K562 (cell line): ENCODE results near the gene SYT1. TPM values are rescaled to one million over a fixed set of nuclear protein-coding genes. Genes with fewer than 3 reads are reported as not detected.

Experiments used
- ATAC-seq: fragments of 200-7000 bp; cut with Tn5 transposase; 3 replicates; pipeline ENCODE4 v1.9.1; 2020; ENCODE audit warnings: moderate library complexity
- BruUV-seq: library from RNA; stranded (reverse); fragments of 400-500 nt; replicated peaks from 2 replicates; lab custom pipeline; 2021; lab: Mats Ljungman, UMichigan
- CTCF ChIA-PET: fragments of 300-600 bp; formaldehyde crosslinking; extraction: SDS; loops from one replicate; lab custom pipeline; 2021; ENCODE audit warnings: low intra/inter-chr PET ratio; lab: Yijun Ruan, JAX
- POLR2A ChIA-PET: fragments of 300-600, 350-650 bp; sonication (Branson Sonifier 250); formaldehyde crosslinking; extraction: SDS; loops from one replicate; lab custom pipeline; 2021; ENCODE audit warnings: antibody characterized with exemption, inconsistent platforms; lab: Yijun Ruan, JAX
- DNase-seq, 4 experiments: peaks; one replicate each; pipeline versions ENCODE4 v3.0.0 to v3.0.0-alpha.2; 2011 to 2018; ENCODE audit warnings: low spot score in 3 of 4, mixed read lengths in 3 of 4; ENCODE audit errors: extremely low read depth in 1 of 4
- FAIRE-seq: peaks from 2 replicates; lab custom pipeline; 2011; peaks lifted over from hg19 to GRCh38; lab: Jason Lieb, UNC
- H2AFZ ChIP-seq: 2 replicates; pipeline ENCODE4 v1.6.0; 2011; ENCODE audit warnings: low read depth, low read length, control low read depth, inconsistent platforms
- H3K27ac ChIP-seq: fragments of 200-600 bp; 3 replicates; pipeline ENCODE4 v1.8.0; 2011; ENCODE audit warnings: low read depth, mild to moderate bottlenecking, control low read depth, inconsistent platforms, low read length, moderate library complexity, mixed read lengths; ENCODE audit errors: extremely low read depth
- H3K27me3 ChIP-seq, 2 experiments: fragments of 300-600 bp in 1 of 2; 2 replicates in 1 of 2; 3 replicates in 1 of 2; pipeline versions ENCODE4 v1.6.0 to v1.8.0; 2011; ENCODE audit warnings: inconsistent platforms in 2 of 2, low read length in 2 of 2, mild to moderate bottlenecking in 1 of 2, mixed read lengths in 1 of 2, moderate library complexity in 1 of 2; ENCODE audit not compliant: control insufficient read depth in 2 of 2, insufficient read depth in 2 of 2
- H3K36me3 ChIP-seq: fragments of 300-600 bp; 3 replicates; pipeline ENCODE4 v1.8.0; 2011; ENCODE audit warnings: mild to moderate bottlenecking, low read length, inconsistent platforms; ENCODE audit not compliant: control insufficient read depth, insufficient read depth
- H3K4me1 ChIP-seq, 2 experiments: fragments of 200-600 bp in 1 of 2; replicated peaks in 1 of 2; 2 replicates in 1 of 2; 3 replicates in 1 of 2; pipeline versions ENCODE4 v1.5.1 to v1.8.0; 2011; ENCODE audit warnings: inconsistent platforms in 2 of 2, low read length in 2 of 2, mild to moderate bottlenecking in 1 of 2, mixed read lengths in 1 of 2, moderate library complexity in 1 of 2; ENCODE audit not compliant: control insufficient read depth in 2 of 2, insufficient read depth in 2 of 2
- H3K4me2 ChIP-seq: 2 replicates; pipeline ENCODE4 v1.6.1; 2011; ENCODE audit warnings: low read length, control low read depth, inconsistent platforms, mixed read lengths; ENCODE audit not compliant: insufficient read depth
- H3K4me3 ChIP-seq: fragments of 200-600 bp; sonication (generic), shearing (Covaris generic); 2 replicates; pipeline ENCODE4 v1.5.1; 2016; ENCODE audit warnings: control low read depth, inconsistent platforms
- H3K79me2 ChIP-seq: fragments of 200-600 bp; 3 replicates; pipeline ENCODE4 v1.8.0; 2011; ENCODE audit warnings: low read length, inconsistent platforms; ENCODE audit not compliant: control insufficient read depth, insufficient read depth
- H3K9ac ChIP-seq, 2 experiments: 2 replicates each; pipeline versions ENCODE4 v1.6.0 to v1.6.1; 2011; ENCODE audit warnings: low read depth in 2 of 2, low read length in 2 of 2, control low read depth in 1 of 2, inconsistent platforms in 1 of 2, mild to moderate bottlenecking in 1 of 2, mixed read lengths in 1 of 2; ENCODE audit not compliant: insufficient read depth in 1 of 2
- H3K9me1 ChIP-seq: one replicate; pipeline ENCODE4 v1.6.0; 2011; ENCODE audit warnings: inconsistent platforms, mild to moderate bottlenecking, low read length, moderate library complexity; ENCODE audit not compliant: control insufficient read depth, insufficient read depth
- H3K9me3 ChIP-seq: replicated peaks from 2 replicates; pipeline ENCODE4 v1.5.1; 2011; ENCODE audit warnings: low read depth, low read length, inconsistent platforms; ENCODE audit not compliant: control insufficient read depth, insufficient read depth
- H4K20me1 ChIP-seq: replicated peaks from 2 replicates; pipeline ENCODE4 v1.6.1; 2011; ENCODE audit warnings: low read length, inconsistent platforms, mixed read lengths; ENCODE audit not compliant: control insufficient read depth, insufficient read depth
- ASH1L ChIP-seq: fragments of 450-650 bp; IDR thresholded peaks from 2 replicates; pipeline ENCODE4 v1.6.1; 2018; ENCODE audit warnings: borderline replicate concordance, mild to moderate bottlenecking, low read depth; ENCODE audit not compliant: partially characterized antibody
- ATF2 ChIP-seq: sonication (generic); formaldehyde crosslinking; IDR thresholded peaks from 2 replicates; pipeline ENCODE4 v1.8.1; 2022; ENCODE audit warnings: missing genetic modification reagents
- DEAF1 ChIP-seq: fragments of 450-650 bp; formaldehyde crosslinking; IDR thresholded peaks from 2 replicates; pipeline ENCODE4 v1.4.0; 2020; ENCODE audit warnings: mild to moderate bottlenecking, moderate library complexity
- SAFB2 ChIP-seq: fragments of 200-400 bp; formaldehyde crosslinking; IDR thresholded peaks from 2 replicates; pipeline ENCODE4 v1.6.1; 2018; ENCODE audit warnings: borderline replicate concordance, low read length, low read depth, moderate library complexity; ENCODE audit not compliant: severe bottlenecking
- TAL1 ChIP-seq: fragments of 450-650 bp; IDR thresholded peaks from 2 replicates; pipeline ENCODE4 v1.6.1; 2016; ENCODE audit warnings: mild to moderate bottlenecking
- TEAD4 ChIP-seq, 2 experiments: sonication (generic) in 1 of 2; formaldehyde crosslinking in 1 of 2; IDR thresholded peaks; 2 replicates each; pipeline versions ENCODE4 v1.6.1 to v1.8.0; 2012 to 2022; ENCODE audit warnings: borderline replicate concordance in 1 of 2, inconsistent platforms in 1 of 2, low read length in 1 of 2, mild to moderate bottlenecking in 1 of 2, missing genetic modification reagents in 1 of 2
- TFE3 ChIP-seq: fragments of 450-650 bp; formaldehyde crosslinking; IDR thresholded peaks from 2 replicates; pipeline ENCODE4 v1.4.0; 2020; ENCODE audit warnings: mild to moderate bottlenecking, mixed read lengths
- TSC22D4 ChIP-seq: fragments of 450-650 bp; IDR thresholded peaks from 2 replicates; pipeline ENCODE4 v1.6.1; 2016; ENCODE audit warnings: missing genetic modification characterization, missing biosample characterization, control low read depth
- ZC3H4 ChIP-seq: sonication (generic); formaldehyde crosslinking; IDR thresholded peaks from 2 replicates; pipeline ENCODE4 v1.9.0; 2021; ENCODE audit warnings: missing genetic modification reagents, borderline replicate concordance
- ZNF217 ChIP-seq: sonication (generic); formaldehyde crosslinking; IDR thresholded peaks from 2 replicates; pipeline ENCODE4 v1.8.0; 2022; ENCODE audit warnings: mild to moderate bottlenecking, missing genetic modification reagents
- WGBS: fragments of 100-300 bp; shearing (Covaris generic); methylation state at CpG from one replicate; pipeline ENCODE4 v1.1.6; 2016; ENCODE audit warnings: low coverage, mixed read lengths; ENCODE audit not compliant: insufficient coverage; ENCODE audit errors: missing lambda C conversion rate; 5-methylcytosine and 5-hydroxymethylcytosine counted together
- in situ Hi-C: fragments of 300-500 bp; cut with MboI; formaldehyde crosslinking; loops from 4 replicates; pipeline ENCODE4 v1.15.0; 2018; ENCODE audit warnings: inconsistent platforms, mixed read lengths
- intact Hi-C: fragments of 100-400 bp; cut with micrococcal nuclease; formaldehyde crosslinking; loops from 2 replicates; pipeline ENCODE4 v1.14.2; 2022
- polyA plus RNA-seq, 8 experiments: library from polyadenylated mRNA; depleted of rRNA in 4 of 8; stranded (reverse) in 5 of 8; unstranded in 3 of 8; fragments of >200 nt; fragmentation: Nextera tagmentation in 2 of 8; fragmentation: Illumina TruSeq in 1 of 8; extraction: Ambion mirVana in 2 of 8; extraction: Trizol in 1 of 8; gene quantifications; 2 replicates each; pipeline versions ENCODE4 v1.2.1 to v1.2.3, GENCODE V29; 2011 to 2014; ENCODE audit warnings: inconsistent platforms in 1 of 8, missing spikeins in 1 of 8
- total RNA-seq, 7 experiments: library from RNA; depleted of rRNA in 6 of 7; stranded (reverse); fragments of >200 nt in 6 of 7; fragmentation: Illumina TruSeq in 2 of 7; extraction: Trizol in 2 of 7; gene quantifications; 2 replicates each; pipeline versions ENCODE4 v1.2.1 to v1.2.3, GENCODE V29; 2011 to 2021; ENCODE audit warnings: low replicate concordance in 1 of 7

Gene SYT1
- total and polyA plus RNA-seq, 9 of the 15 experiments (the other 6 are each of a cell fraction or from before 2014, with no cell fraction given), result 0.03 to 0.13 (median 0.07) TPM; not detected in 4

- TF ChIP-seq TFE3 (CRISPR knock-in tag) (no peak), ATF2 (CRISPR knock-in tag) (no peak), ZC3H4 (CRISPR knock-in tag) (no peak)
Observed at GRCh38 chr12:78970041-78970440, 105.5 kb downstream of the SYT1 start (continued).

GRCh38 chr12:78977304-78977867 is 112.8 kb downstream of the SYT1 start:
- WGBS, result 0% methylated on average over 3 of the region's 3 CpGs
- H3K27ac ChIP-seq, result no peak overlapping the region

More at GRCh38 chr12:78977304-78977867, 112.8 kb downstream of the SYT1 start:
- Histone ChIP-seq H3K4me3 (no peak overlapping the region), H3K36me3 (no peaks in the 10 kb centered on the region), H3K27me3 (no peaks in the 10 kb centered on the region), H3K4me2 (no peak overlapping the region), H3K9ac (no peak overlapping the region), H3K79me2 (no peaks in the 10 kb centered on the region), H2AFZ (no peak overlapping the region), H3K9me1 (no peaks in the 10 kb centered on the region), H4K20me1 (no peaks in the 10 kb centered on the region), H3K4me1 (no peaks in the 10 kb centered on the region), H3K9me3 (no peaks in the 10 kb centered on the region)
- no peak for TF ChIP-seq DEAF1 (CRISPR knock-in tag)
- no peak for TF ChIP-seq TEAD4 (IDR thresholded peaks at IDR 0.05; ENCODE audit: low read length)
- no peak for TF ChIP-seq TEAD4 (CRISPR knock-in tag; IDR thresholded peaks at IDR 0.05; ENCODE audit: borderline replicate concordance)
- TF ChIP-seq ZNF217 (CRISPR knock-in tag), result no peak
- TF ChIP-seq ASH1L, result no peak
- no peak for TF ChIP-seq TSC22D4 (tag)
- no peak for TF ChIP-seq SAFB2
- TF ChIP-seq TAL1, result no peak
- no peak for DNase-seq
- intact Hi-C loops (no loop called here), in situ Hi-C loops (no loop called here)
- ChIA-PET POLR2A (no interaction called here), CTCF (no interaction called here)
- no peak for FAIRE-seq
- ATAC-seq, result no peak
- BruUV-seq, result no TSS peak
